Stomach (tissue), 9 donors: ENCODE measurements around the gene TMEM72. TPM values are rescaled to one million over a fixed set of nuclear protein-coding genes. Genes with fewer than 3 reads are reported as not detected.

Experiments
- DNase-seq, 2 donors: peaks; one replicate each; pipeline versions ENCODE4 v3.0.0 to v3.0.0-alpha.2; 2013 to 2019
- H3K27ac ChIP-seq, 5 donors: fragments of 200-600 bp in 4 of 5; sonication (generic) in 4 of 5; one replicate each; pipeline ENCODE4 v1.5.1; 2013 to 2019; ENCODE audit warnings: mild to moderate bottlenecking in 1 of 5, moderate library complexity in 1 of 5
- H3K27me3 ChIP-seq, 3 donors: fragments of 200-600 bp; sonication (generic); one replicate each; pipeline ENCODE4 v1.5.1; 2017 to 2019; ENCODE audit warnings: mixed run types in 1 of 3
- H3K36me3 ChIP-seq, 4 donors: fragments of 200-600 bp; sonication (generic); 1 replicate in 3 of 4; 2 replicates in 1 of 4; pipeline ENCODE4 v1.5.1; 2016 to 2019
- H3K4me1 ChIP-seq, 4 donors: fragments of 200-600 bp; sonication (generic); one replicate each; pipeline ENCODE4 v1.5.1; 2016 to 2019
- H3K4me3 ChIP-seq, 4 donors: fragments of 200-600 bp; sonication (generic) in 3 of 4; one replicate each; pipeline ENCODE4 v1.5.1; 2016 to 2019; ENCODE audit warnings: mild to moderate bottlenecking in 1 of 4
- H3K9me3 ChIP-seq, 4 donors: fragments of 200-600 bp; sonication (generic); one replicate each; pipeline ENCODE4 v1.5.1; 2016 to 2019
- EP300 ChIP-seq: sonication (generic); formaldehyde crosslinking; IDR thresholded peaks from one replicate; pipeline ENCODE4 v1.6.1; 2017; ENCODE audit warnings: antibody characterized with exemption
- POLR2A ChIP-seq, 4 donors: fragments of 450-650 bp; IDR thresholded peaks; one replicate each; pipeline ENCODE4 v1.6.1; 2016; ENCODE audit warnings: antibody characterized with exemption in 4 of 4, control low read depth in 2 of 4, mild to moderate bottlenecking in 1 of 4, moderate library complexity in 1 of 4
- POLR2AphosphoS5 ChIP-seq, 3 donors: sonication (generic); formaldehyde crosslinking; IDR thresholded peaks; one replicate each; pipeline ENCODE4 v1.6.1; 2016; ENCODE audit warnings: antibody characterized with exemption in 3 of 3
- WGBS, 5 donors: extraction: QIAGEN DNeasy Blood & Tissue Kit in 3 of 5; methylation state at CpG; one replicate each; pipeline versions ENCODE4 v1.1.5 to v1.1.7; 2013 to 2018; 5-methylcytosine and 5-hydroxymethylcytosine counted together
- intact Hi-C: fragments of 100-400 bp; cut with DNase I; formaldehyde crosslinking; loops from one replicate; pipeline ENCODE4 v1.15.1; 2023; ENCODE audit warnings: low total_unique reads
- polyA plus RNA-seq, 3 donors: library from polyadenylated mRNA; stranded (reverse); fragments of 200-250 nt; gene quantifications; one replicate each; pipeline ENCODE4 v1.2.3, GENCODE V29; 2013
- total RNA-seq, 5 donors: library from RNA; depleted of rRNA; stranded (reverse); fragments of >200 nt; gene quantifications; one replicate each; pipeline versions ENCODE4 v1.1.0 to v1.2.3, GENCODE V29; 2014 to 2016
- TF ChIP-seq, protein P1 (sequence below), 7 experiments: fragments of 450-650 bp in 4 of 7; fragments of 200-600 bp in 3 of 7; sonication (generic) in 3 of 7; IDR thresholded peaks; one replicate each; pipeline ENCODE4 v1.5.1; 2016 to 2019; ENCODE audit warnings: antibody characterized with exemption in 7 of 7, control low read depth in 2 of 7, mild to moderate bottlenecking in 1 of 7
- donor health status: healthy with polysubstance abuse.
- donor health status: Bipolar disorder and iron deficiency.
- donor health status: healthy.

The TMEM72 gene
- total and polyA plus RNA-seq, 8 donors: 0.13 to 30.4 (median 1.3) TPM; not detected in 5

- TF ChIP-seq EP300 (no peak), POLR2A (IDR thresholded peaks at IDR 0.05) (no peak), POLR2AphosphoS5 (IDR thresholded peaks at IDR 0.05) (no peak)
- TF ChIP-seq, protein P1, sequence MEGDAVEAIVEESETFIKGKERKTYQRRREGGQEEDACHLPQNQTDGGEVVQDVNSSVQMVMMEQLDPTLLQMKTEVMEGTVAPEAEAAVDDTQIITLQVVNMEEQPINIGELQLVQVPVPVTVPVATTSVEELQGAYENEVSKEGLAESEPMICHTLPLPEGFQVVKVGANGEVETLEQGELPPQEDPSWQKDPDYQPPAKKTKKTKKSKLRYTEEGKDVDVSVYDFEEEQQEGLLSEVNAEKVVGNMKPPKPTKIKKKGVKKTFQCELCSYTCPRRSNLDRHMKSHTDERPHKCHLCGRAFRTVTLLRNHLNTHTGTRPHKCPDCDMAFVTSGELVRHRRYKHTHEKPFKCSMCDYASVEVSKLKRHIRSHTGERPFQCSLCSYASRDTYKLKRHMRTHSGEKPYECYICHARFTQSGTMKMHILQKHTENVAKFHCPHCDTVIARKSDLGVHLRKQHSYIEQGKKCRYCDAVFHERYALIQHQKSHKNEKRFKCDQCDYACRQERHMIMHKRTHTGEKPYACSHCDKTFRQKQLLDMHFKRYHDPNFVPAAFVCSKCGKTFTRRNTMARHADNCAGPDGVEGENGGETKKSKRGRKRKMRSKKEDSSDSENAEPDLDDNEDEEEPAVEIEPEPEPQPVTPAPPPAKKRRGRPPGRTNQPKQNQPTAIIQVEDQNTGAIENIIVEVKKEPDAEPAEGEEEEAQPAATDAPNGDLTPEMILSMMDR (IDR thresholded peaks at IDR 0.05): no peak
- no peaks in the 10 kb centered on the region for H3K4me1 ChIP-seq
These were observed 25.4 kb upstream of the TMEM72 start for GRCh38 chr10:44885710-44886109.

GRCh38 chr10:44886966-44887365, 24.2 kb upstream of the TMEM72 start:
- 92 to 100% (median 94%) methylated on average over 5 of the region's 5 CpGs for WGBS, 5 donors
- Histone ChIP-seq H3K4me1 (no peaks in the 10 kb centered on the region), H3K27me3 (no peaks in the 10 kb centered on the region), H3K9me3 (no peaks in the 10 kb centered on the region), H3K36me3 (no peaks in the 10 kb centered on the region), H3K4me3 (no peak overlapping the region), H3K27ac (no peak overlapping the region)
- TF ChIP-seq POLR2AphosphoS5 (IDR thresholded peaks at IDR 0.05) (no peak), EP300 (no peak)
- intact Hi-C loops: no loop called here
- no peak for DNase-seq

More at GRCh38 chr10:44885710-44886109, 25.4 kb upstream of the TMEM72 start:
- H3K27ac ChIP-seq: no peak overlapping the region
- no peak overlapping the region for H3K4me3 ChIP-seq
- no peak for DNase-seq
- no peaks in the 10 kb centered on the region for H3K9me3 ChIP-seq
- H3K27me3 ChIP-seq: no peaks in the 10 kb centered on the region
- no peaks in the 10 kb centered on the region for H3K36me3 ChIP-seq
- WGBS, 5 donors: 89 to 94% (median 93%) methylated on average over 6 of the region's 6 CpGs
- intact Hi-C loops: no loop called here

GRCh38 chr10:44888886-44889285, 22.3 kb upstream of the TMEM72 start:
- Histone ChIP-seq H3K9me3 (no peaks in the 10 kb centered on the region), H3K27me3 (no peaks in the 10 kb centered on the region), H3K4me3 (no peak overlapping the region), H3K36me3 (no peaks in the 10 kb centered on the region), H3K27ac (no peak overlapping the region), H3K4me1 (no peaks in the 10 kb centered on the region)
- intact Hi-C loops: no loop called here
- no peak for DNase-seq
- TF ChIP-seq POLR2AphosphoS5 (IDR thresholded peaks at IDR 0.05): no peak
- 73 to 91% (median 83%) methylated on average over 4 of the region's 4 CpGs for WGBS, 5 donors

- no peaks in the 10 kb centered on the region for H3K4me1 ChIP-seq
- H3K9me3 ChIP-seq: no peaks in the 10 kb centered on the region
- 71 to 87% (median 83%) methylated on average over 1 of the region's 1 CpG for WGBS, 5 donors
- DNase-seq: no peak
- no peak for TF ChIP-seq POLR2A (IDR thresholded peaks at IDR 0.05)
- TF ChIP-seq, protein P1 (IDR thresholded peaks at IDR 0.05): no peak
- TF ChIP-seq POLR2AphosphoS5 (IDR thresholded peaks at IDR 0.05): no peak
- no peak for TF ChIP-seq EP300
- intact Hi-C loops: no loop called here
- H3K27ac ChIP-seq: no peak overlapping the region
- no peaks in the 10 kb centered on the region for H3K27me3 ChIP-seq
- H3K36me3 ChIP-seq: no peaks in the 10 kb centered on the region
- H3K4me3 ChIP-seq: no peak overlapping the region
These were observed 21.3 kb upstream of the TMEM72 start for GRCh38 chr10:44889834-44890233.

DNA sequence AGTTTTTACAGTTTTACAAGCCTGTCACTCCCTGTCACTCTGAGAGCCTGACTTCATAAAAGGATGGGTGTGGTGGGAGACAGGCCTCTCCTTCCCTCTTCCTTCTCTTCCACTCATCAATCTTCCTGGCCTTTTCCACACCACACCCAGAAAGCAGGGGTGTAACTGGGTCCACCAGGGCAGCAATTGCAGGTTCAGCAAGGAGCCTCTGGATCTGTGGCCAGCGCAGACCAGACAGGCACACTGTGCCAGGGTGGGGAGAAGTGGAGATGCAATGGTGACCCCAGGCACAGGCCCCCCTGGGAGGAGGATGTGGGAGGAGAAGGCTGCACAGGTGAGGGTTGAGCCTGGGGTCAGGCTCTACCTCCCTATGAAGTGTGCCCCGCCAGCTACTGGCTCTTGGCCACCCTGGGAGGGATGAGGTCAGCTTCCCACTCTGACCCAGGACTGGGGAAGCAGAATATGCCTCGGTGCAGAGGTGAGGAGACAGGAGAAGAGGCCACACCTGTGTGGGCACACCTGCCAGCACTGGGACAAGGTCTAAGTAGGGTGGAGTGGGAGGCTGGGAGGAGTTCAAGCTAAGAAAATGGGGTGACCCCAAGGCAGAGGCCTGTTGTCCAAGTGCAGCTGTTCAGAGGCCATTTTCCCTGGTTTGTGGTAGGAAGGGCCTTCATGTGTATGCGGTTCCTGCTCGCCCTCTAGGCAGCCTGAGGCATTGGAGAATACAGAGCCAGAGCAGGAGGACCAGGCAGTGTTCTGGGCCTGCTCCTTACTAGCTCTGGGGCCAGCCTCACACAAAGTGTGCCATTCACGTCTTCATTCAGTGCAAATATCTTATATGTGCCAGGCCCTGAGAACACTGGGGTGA, 20.2 kb upstream of the TMEM72 start:
- H3K4me3 ChIP-seq: no peak overlapping the region
- no peaks in the 10 kb centered on the region for H3K27me3 ChIP-seq
- TF ChIP-seq EP300: no peak
- TF ChIP-seq, protein P1 (IDR thresholded peaks at IDR 0.05): no peak
- TF ChIP-seq POLR2A (IDR thresholded peaks at IDR 0.05): no peak
- no peak for TF ChIP-seq POLR2AphosphoS5 (IDR thresholded peaks at IDR 0.05)
- no peak for DNase-seq
- no peaks in the 10 kb centered on the region for H3K36me3 ChIP-seq
- H3K27ac ChIP-seq: no peak overlapping the region
- intact Hi-C loops: no loop called here
- no peaks in the 10 kb centered on the region for H3K4me1 ChIP-seq
- no peaks in the 10 kb centered on the region for H3K9me3 ChIP-seq
- 84 to 91% (median 87%) methylated on average over 3 to 6 of the region's 6 CpGs for WGBS, 5 donors
